ENCODE results near the gene SCYGR1. TPM values are rescaled to one million over a fixed set of nuclear protein-coding genes. Genes with fewer than 3 reads are reported as not detected.

The SCYGR1 gene
- total and polyA plus RNA-seq, 3 donors from 2014 or later = not detected

DNA sequence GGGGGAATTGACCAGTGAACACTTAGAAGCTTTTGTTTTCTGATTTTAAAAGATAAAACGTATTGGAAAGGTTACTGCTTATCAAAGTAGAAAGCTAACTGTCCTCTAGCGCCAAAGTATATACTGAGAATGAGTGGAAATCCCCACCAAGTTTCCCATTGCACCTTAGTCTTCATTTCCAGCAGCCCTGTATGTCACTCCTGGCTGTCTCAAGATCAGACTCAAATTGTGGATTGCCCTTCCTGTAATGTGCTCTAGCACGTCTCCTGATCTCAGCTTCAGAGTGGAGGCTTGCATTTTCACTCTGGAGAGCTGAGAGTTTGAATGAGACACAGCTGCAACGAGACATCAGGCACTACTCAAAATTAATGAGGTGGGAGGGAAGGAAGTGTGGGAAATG, 36.1 kb downstream of the SCYGR1 start:
- TF ChIP-seq POLR2A (IDR thresholded peaks at IDR 0.05) = no peak
- TF ChIP-seq, protein P1, sequence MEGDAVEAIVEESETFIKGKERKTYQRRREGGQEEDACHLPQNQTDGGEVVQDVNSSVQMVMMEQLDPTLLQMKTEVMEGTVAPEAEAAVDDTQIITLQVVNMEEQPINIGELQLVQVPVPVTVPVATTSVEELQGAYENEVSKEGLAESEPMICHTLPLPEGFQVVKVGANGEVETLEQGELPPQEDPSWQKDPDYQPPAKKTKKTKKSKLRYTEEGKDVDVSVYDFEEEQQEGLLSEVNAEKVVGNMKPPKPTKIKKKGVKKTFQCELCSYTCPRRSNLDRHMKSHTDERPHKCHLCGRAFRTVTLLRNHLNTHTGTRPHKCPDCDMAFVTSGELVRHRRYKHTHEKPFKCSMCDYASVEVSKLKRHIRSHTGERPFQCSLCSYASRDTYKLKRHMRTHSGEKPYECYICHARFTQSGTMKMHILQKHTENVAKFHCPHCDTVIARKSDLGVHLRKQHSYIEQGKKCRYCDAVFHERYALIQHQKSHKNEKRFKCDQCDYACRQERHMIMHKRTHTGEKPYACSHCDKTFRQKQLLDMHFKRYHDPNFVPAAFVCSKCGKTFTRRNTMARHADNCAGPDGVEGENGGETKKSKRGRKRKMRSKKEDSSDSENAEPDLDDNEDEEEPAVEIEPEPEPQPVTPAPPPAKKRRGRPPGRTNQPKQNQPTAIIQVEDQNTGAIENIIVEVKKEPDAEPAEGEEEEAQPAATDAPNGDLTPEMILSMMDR (IDR thresholded peaks at IDR 0.05) = no peak
- intact Hi-C loops (cut with DNase I; ENCODE audit: low total_unique reads) = no loop called here
- H3K27ac ChIP-seq = no peak overlapping the region
- WGBS, 2 donors = 47 to 52% methylated on average over 4 of the region's 4 CpGs
- DNase-seq = no peak
- no peaks in the 10 kb centered on the region for H3K4me1 ChIP-seq
- H3K9me3 ChIP-seq = no peaks in the 10 kb centered on the region
- no peaks in the 10 kb centered on the region for H3K27me3 ChIP-seq
- H3K4me3 ChIP-seq = no peak overlapping the region
- no peaks in the 10 kb centered on the region for H3K36me3 ChIP-seq (ENCODE audit: low read depth, missing control alignments)

DNA sequence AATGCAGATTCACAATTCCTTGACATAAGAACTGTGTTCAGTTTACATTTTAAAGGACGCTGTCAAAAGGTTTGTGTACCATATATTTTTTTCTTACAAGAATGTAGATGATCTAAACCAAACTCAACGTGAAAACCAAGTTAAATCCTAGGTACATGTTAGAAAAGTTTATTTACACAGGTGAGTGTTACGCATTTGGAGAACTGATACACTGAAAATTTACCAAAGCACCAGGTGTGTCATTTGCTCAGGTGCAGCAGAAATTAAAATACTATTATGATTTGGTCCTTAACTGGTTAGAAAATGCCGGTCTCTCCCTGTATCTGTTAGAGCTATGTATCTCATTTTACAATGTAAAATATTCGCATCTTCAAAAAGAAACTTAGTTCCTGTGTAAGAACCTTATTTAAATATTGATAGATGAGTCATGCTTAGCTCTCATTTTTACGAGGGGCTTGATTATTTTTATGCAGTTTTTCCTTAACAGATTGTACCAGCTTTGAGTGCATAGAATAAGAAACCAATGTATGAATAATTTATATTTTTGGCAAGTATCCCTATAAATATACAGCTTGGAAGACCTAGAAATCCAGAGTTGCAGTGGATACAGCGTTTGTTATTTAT, 37.6 kb downstream of the SCYGR1 start:
- Histone ChIP-seq H3K4me3 (no peak overlapping the region), H3K27ac (no peak overlapping the region), H3K27me3 (no peaks in the 10 kb centered on the region), H3K9me3 (no peaks in the 10 kb centered on the region), H3K4me1 (no peaks in the 10 kb centered on the region), H3K36me3 (ENCODE audit: low read depth, missing control alignments) (no peaks in the 10 kb centered on the region)
- DNase-seq = no peak
- TF ChIP-seq, protein P1 (IDR thresholded peaks at IDR 0.05) = no peak
- TF ChIP-seq POLR2A (IDR thresholded peaks at IDR 0.05) = no peak
- 91 to 94% methylated on average over 7 of the region's 7 CpGs for WGBS, 2 donors
- intact Hi-C loops (cut with DNase I; ENCODE audit: low total_unique reads) = no loop called here

DNA sequence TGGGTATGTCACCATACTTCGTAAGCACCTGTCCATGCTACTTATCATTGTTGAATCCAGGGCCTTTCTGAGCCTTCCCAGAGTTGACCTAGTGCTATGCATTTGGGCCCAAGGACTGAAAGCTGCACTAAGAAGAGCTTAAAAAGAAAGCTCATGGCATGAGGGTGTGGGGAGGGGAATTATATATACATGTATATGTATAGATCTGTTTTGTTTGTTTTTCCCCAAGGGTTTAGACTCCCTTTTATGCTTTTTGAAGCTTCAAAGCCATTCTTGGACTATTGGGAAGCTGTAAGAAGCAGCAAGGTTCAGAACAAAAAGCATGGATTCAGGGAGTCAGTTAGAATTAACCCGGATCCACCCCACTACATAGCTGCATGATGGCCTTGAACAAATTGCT, 39.4 kb downstream of the SCYGR1 start:
- Histone ChIP-seq H3K9me3 (no peaks in the 10 kb centered on the region), H3K27me3 (no peaks in the 10 kb centered on the region), H3K27ac (no peak overlapping the region), H3K4me3 (no peak overlapping the region), H3K36me3 (ENCODE audit: low read depth, missing control alignments) (no peaks in the 10 kb centered on the region), H3K4me1 (no peaks in the 10 kb centered on the region)
- 77 to 84% methylated on average over 2 of the region's 2 CpGs for WGBS, 2 donors
- intact Hi-C loops (cut with DNase I; ENCODE audit: low total_unique reads) = no loop called here
- no peak for DNase-seq
- no peak for TF ChIP-seq POLR2A (IDR thresholded peaks at IDR 0.05)
- TF ChIP-seq, protein P1 (IDR thresholded peaks at IDR 0.05) = no peak

DNA sequence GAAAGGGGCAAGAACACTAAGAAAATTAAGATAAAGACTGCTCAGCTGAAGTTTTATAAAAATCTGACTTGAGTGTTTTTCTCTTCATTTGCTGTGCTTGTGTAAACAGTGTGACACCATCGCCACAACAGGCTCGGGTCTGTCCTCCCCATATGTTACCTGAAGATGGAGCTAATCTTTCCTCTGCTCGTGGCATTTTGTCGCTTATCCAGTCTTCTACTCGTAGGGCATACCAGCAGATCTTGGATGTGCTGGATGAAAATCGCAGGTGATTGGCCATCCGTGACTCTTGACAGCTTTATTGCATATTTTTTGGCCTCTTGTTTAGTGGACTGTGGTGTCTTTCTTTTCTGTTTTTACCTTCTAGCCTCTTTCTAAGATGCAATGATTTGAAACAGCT, 40.6 kb downstream of the SCYGR1 start:
- DNase-seq = no peak
- H3K4me1 ChIP-seq = no peaks in the 10 kb centered on the region
- no peaks in the 10 kb centered on the region for H3K9me3 ChIP-seq
- H3K27me3 ChIP-seq = no peaks in the 10 kb centered on the region
- H3K4me3 ChIP-seq = no peak overlapping the region
- TF ChIP-seq POLR2A (IDR thresholded peaks at IDR 0.05) = no peak
- TF ChIP-seq, protein P1 (IDR thresholded peaks at IDR 0.05) = no peak
- no peak overlapping the region for H3K27ac ChIP-seq
- H3K36me3 ChIP-seq (ENCODE audit: low read depth, missing control alignments) = no peaks in the 10 kb centered on the region
- 80 to 87% methylated on average over 7 of the region's 7 CpGs for WGBS, 2 donors
- intact Hi-C loops (cut with DNase I; ENCODE audit: low total_unique reads) = no loop called here

DNA sequence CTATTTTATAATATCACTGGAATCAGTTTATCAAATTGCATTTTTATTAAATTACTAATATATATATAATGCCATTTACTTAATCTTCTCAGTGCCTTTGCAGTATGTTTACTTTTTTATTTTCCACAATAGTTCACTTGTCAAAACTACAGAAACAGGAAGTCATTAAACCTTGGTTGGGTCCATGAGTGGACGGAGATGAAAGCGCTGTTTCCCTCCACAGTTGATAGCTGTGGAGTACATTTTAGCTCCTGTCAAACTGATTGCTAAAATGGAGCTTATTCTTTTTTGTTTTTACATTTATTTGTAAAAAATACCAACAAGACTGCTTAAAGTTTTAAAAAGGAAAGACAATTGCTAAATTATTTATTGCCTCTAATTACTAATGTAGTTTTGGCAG, 43.5 kb downstream of the SCYGR1 start:
- 87 to 88% methylated on average over 2 of the region's 2 CpGs for WGBS, 2 donors
- no peak overlapping the region for H3K4me3 ChIP-seq
- TF ChIP-seq POLR2A (IDR thresholded peaks at IDR 0.05) = no peak
- TF ChIP-seq, protein P1 (IDR thresholded peaks at IDR 0.05) = no peak
- H3K27ac ChIP-seq = no peak overlapping the region
- H3K4me1 ChIP-seq = no peaks in the 10 kb centered on the region
- no peaks in the 10 kb centered on the region for H3K9me3 ChIP-seq
- H3K36me3 ChIP-seq (ENCODE audit: low read depth, missing control alignments) = no peaks in the 10 kb centered on the region
- DNase-seq = no peak
- no peaks in the 10 kb centered on the region for H3K27me3 ChIP-seq
- intact Hi-C loops (cut with DNase I; ENCODE audit: low total_unique reads) = no loop called here

Data from testis (tissue), 3 donors.